ENCODE measurements around the gene SPAAR.

The SPAAR gene

GRCh38 chr9:35864695-35865255 lies 44.5 kb upstream of the SPAAR start:
- TF ChIP-seq SIN3A (IDR thresholded peaks at IDR 0.05; ENCODE audit: borderline replicate concordance, insufficient read depth, low read length) (no peak), REST (IDR thresholded peaks at IDR 0.05; ENCODE audit: insufficient read depth in 1 of 2, low read depth in 2 of 2, low read length in 2 of 2) (no peak), FOXP2 (optimal IDR thresholded peaks at IDR 0.05; ENCODE audit: borderline replicate concordance, extremely low read depth, extremely low read length, insufficient read depth) (no peak), TAF1 (IDR thresholded peaks at IDR 0.05; ENCODE audit: borderline replicate concordance, insufficient read depth, low read length) (no peak), POLR2AphosphoS5 (IDR thresholded peaks at IDR 0.05; ENCODE audit: low read depth, low read length) (no peak)

GRCh38 chr9:35867538-35867937 lies 41.8 kb upstream of the SPAAR start:
- TF ChIP-seq SIN3A (IDR thresholded peaks at IDR 0.05; ENCODE audit: borderline replicate concordance, insufficient read depth, low read length) (no peak), FOXP2 (optimal IDR thresholded peaks at IDR 0.05; ENCODE audit: borderline replicate concordance, extremely low read depth, extremely low read length, insufficient read depth) (no peak), REST (IDR thresholded peaks at IDR 0.05; ENCODE audit: insufficient read depth in 1 of 2, low read depth in 2 of 2, low read length in 2 of 2) (no peak), POLR2AphosphoS5 (IDR thresholded peaks at IDR 0.05; ENCODE audit: low read depth, low read length) (no peak), TAF1 (IDR thresholded peaks at IDR 0.05; ENCODE audit: borderline replicate concordance, insufficient read depth, low read length) (no peak)

GRCh38 chr9:35868933-35869332 lies 40.4 kb upstream of the SPAAR start:
- TF ChIP-seq POLR2AphosphoS5 (IDR thresholded peaks at IDR 0.05; ENCODE audit: low read depth, low read length) (no peak), REST (IDR thresholded peaks at IDR 0.05; ENCODE audit: insufficient read depth in 1 of 2, low read depth in 2 of 2, low read length in 2 of 2) (no peak)

- TF ChIP-seq POLR2AphosphoS5 (IDR thresholded peaks at IDR 0.05; ENCODE audit: low read depth, low read length) (no peak), SIN3A (IDR thresholded peaks at IDR 0.05; ENCODE audit: borderline replicate concordance, insufficient read depth, low read length) (no peak), FOXP2 (optimal IDR thresholded peaks at IDR 0.05; ENCODE audit: borderline replicate concordance, extremely low read depth, extremely low read length, insufficient read depth) (no peak), REST (IDR thresholded peaks at IDR 0.05; ENCODE audit: insufficient read depth in 1 of 2, low read depth in 2 of 2, low read length in 2 of 2) (no peak), TAF1 (IDR thresholded peaks at IDR 0.05; ENCODE audit: borderline replicate concordance, insufficient read depth, low read length) (no peak)
These were observed 39.6 kb upstream of the SPAAR start for GRCh38 chr9:35869621-35870216.
